SK-N-MC (cell line): ENCODE measurements around the gene PATZ1.

ENCODE experiments used
- EZH2 ChIP-seq: fragments of 200-600 bp; sonication (generic); IDR thresholded peaks from one replicate; pipeline ENCODE4 v1.6.1; 2017; ENCODE audit warnings: antibody characterized with exemption
- FOXP2 ChIP-seq: optimal IDR thresholded peaks from 2 replicates; pipeline ENCODE3; 2011; ENCODE audit warnings: mild to moderate bottlenecking, moderate library complexity; ENCODE audit not compliant: insufficient read depth; ENCODE audit errors: extremely low read length, control extremely low read depth
- POLR2AphosphoS5 ChIP-seq: IDR thresholded peaks from 2 replicates; pipeline ENCODE4 v1.6.1; 2012; ENCODE audit warnings: mild to moderate bottlenecking, low read depth, low read length, borderline replicate concordance

DNA sequence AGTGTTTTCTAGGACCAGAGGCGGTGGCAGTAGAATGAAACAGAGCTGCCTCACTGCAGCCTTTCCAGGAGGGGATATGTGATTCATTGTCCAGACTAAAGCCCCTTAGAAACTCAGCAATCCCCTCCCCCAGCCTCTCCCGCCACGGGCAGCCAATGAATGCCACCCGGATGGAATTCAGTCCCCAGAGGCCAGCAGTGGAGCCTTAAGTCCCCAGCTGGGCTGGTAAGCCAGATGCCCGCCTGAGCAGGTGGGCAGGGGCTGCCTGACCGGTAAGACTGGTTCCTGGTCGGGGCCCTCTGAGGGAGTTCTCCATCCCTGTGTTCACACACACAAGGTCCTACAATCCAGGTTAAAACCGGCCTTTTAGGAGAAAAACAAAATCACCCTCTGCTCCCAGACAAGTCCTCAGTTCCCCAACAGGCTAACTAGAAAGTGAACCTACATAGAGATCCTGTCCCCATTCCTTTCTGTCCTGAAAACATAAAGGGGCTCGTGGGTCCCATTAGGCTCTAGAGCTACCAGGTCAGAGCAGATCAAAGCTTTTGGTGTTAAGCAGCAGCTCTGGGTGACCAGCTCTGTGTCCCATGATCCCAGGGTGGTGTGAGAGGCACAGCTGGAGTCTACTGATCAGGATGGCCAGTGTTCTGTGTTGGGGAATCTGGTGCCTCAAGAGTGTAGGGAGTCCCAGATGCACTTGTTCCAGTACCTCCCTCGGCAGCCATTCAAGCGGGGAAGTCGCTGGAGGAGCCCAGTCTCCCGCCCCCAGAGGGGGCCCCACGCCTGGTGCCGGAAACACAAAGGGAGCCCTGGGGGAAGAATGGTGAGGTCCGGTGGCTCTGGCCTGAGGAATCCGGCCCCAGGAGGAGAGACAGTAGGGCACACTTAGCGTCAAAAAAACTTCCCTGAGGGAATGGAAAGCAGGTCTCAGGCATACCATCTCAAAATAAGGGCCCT lies 2.6 kb downstream of the PATZ1 start:
- no peak for TF ChIP-seq EZH2
- TF ChIP-seq POLR2AphosphoS5: no peak
- TF ChIP-seq FOXP2: no peak
